Stimulated activated CD4-positive, alpha-beta T cell treated with anti-CD3 and anti-CD28 coated beads, Interleukin-15, amount 100 ng/mL, for 24 hours (primary cell): ENCODE results near the gene RAB26.
"Not testable (repeated sequence)": the region's sequence is repeated elsewhere in the genome, so short reads cannot be mapped to it uniquely, and the experiment has no call there.

Experiments
- DNase-seq: peaks from one replicate; pipeline ENCODE4 v3.0.0-alpha.2; 2020

RAB26 gene

DNA sequence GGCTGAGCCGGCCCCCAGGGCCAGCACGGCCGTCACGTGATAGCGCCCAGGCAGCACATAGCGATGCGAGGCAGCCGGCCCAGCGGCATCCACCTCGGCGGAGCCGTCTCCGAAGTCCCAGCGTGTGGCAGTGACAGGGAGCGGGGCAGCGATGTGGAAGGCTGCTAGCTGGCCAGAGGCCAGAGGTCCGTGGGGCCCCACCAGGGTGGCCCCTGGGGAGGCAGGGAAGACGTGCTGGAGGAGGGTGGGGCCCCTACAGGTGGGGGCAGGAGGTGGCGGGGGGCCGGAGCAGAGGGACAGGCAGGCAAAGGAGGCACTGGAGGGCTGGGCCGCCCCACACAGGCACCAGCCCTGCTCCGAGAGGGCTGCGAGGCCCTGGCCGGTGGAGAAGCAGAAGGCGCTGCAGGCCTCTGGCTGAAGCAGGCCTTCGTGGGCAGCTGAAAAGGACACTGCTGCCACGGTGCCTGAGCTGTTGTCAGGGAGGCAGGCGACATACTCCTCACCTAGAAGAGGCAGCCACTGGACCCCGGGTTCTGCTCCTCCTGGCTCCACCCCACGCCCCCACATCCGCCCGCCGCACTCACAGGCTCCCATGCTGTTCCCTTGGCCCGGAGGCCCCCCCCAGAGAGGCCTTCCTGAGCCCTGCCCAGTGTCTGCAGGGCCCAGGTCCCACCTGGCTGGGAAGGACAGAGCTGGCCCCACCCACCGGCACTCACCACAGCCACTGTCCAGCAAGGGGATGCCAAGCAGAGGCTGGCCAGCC is 30.3 kb upstream of the RAB26 start:
- DNase-seq, result not testable (repeated sequence)

DNA sequence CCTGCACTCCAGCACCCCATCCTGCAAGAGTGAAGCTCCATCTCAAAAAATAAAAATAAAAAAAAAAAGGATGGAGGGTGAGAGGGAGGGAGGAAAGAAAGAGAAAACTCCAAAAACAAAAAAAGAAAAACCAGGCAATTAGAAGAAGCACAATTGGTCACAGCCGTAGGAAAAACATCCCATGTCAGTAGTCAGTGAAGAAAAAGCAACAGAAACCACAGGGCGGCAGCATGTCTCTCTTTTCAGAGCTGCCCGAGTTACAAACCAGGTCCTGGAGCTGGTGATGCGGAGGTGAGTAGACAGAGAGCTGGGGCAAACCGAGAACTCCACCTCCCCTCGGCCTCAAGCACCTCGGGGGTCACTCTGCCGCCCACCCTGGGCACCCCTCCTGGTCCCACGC is 27.1 kb upstream of the RAB26 start:
- peak; percentile 40 for DNase-seq

DNA sequence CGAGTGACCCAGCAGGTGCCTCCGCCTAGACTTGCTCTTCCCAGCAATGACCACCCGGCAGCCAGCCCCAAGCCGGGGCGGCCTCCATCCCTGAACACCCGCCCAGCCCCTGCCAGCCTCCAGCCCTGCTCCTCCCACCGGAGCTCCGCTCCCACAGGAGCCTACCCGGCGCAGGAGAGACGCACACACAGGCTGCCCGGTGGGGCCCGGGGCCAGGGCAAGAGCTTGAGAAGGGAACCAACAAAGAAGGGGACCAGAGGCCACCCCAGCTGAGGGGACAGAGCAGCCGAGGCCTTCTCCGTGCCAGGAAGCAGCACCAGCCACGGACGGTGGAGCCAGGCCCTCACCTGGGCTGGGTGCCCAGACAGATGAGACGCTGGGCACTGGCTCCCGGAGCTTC is 26.6 kb upstream of the RAB26 start:
- no peak for DNase-seq

DNA sequence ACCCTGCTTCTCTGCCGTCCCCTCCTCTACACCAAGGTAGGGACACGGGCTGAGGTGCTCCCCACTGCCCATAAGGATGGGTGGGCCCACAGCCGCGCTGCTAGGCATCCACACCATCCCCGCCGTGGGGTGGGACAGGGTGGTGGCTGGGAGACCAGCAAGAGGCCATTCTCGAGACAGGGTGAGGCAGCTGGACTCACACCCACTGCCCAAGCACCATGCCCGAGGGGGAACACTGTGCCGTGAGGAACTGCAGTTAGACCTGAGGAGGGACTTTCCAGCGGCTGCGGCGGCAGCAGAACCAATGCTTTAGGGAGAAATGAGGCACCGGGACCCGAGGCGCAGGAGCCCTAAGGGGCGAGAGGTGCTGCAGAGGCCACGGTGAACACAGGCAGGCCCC is 26.0 kb upstream of the RAB26 start:
- no peak for DNase-seq

DNA sequence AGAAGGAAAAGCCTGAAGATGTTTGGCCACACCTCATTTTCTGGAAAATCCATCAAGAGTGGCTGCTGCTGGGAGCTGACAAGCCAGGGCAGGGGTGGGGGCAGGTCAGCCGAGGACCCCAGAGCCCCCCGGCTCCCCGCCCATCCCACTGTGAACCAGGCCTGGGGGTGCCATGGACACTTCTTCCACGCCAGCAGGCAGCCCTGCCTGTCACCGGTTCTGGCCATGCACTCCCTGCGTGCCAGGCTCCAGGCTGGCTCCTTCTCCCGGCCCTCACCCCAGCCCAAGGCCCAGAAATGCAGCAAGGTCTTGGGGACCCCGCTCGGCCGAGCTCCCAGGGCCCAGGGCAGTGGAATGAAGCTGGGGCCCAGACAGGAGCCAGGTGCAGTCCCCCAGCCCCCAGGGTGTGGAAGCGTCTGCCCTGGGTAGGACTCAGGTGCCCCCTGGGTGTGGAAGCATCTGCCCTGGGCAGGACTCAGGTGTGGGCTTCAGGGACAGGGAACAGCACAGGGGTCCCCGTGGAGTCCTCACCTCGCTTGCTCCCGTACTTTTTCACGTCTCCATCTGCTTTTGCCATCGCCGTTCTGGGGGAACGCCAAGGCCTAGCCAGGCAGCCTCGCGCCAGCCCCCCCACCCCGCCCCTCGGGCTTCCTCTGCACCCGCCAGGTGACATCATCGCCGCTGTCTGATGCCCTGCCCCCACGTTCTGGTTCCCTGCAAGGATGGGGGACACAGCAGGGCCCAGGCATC is 25.3 kb upstream of the RAB26 start:
- DNase-seq, result not testable (repeated sequence)

DNA sequence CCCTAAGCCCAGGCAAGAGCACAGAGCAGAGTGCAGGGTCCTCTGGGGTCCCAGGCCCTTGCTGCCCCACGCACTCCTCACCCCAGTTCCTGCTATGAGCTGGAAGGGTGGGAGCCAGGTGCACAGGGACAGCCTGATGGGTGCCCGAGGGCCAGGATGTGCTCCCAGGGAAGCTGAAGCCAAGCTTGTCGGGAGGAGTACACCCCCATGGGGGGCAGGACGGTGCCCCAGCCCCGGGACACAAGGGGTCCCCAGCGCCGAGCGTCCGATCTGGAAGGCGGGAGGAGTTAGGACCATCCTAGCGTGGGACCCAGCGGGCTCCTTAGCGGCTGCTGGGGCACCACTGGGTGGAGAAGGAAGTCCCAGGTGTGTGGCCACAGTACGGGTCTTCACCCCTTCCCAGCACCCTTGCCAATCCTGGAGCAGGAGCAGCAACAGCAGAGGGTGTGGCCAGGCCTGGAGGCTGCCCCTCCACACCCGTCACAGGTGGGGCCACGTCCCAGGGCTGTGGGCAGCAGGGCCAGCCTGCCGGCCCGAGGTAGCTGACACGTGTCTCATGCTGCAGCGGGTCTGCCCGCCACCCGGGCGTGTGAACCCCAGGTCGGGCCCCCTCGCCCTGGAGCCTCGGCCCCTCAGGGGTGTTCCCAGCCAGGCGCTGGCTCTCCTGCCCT is 24.6 kb upstream of the RAB26 start:
- not testable (repeated sequence) for DNase-seq

DNA sequence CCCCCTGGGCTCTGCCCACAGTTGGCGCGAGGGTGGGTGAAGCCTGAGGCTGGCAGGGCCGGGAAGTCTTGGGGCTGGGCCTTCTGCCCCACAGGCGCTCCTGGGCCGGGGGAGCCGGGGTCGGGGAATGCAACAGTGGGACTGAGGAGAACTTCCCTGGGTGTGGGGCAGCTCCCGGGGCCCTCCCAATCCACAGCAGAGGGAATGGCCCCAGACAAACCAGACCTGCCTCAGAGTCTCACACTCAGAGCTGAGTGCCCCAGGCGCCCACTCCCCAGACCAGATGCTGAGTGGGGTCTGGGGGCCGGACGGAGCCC is 24.1 kb upstream of the RAB26 start:
- DNase-seq, result not testable (repeated sequence)

DNA sequence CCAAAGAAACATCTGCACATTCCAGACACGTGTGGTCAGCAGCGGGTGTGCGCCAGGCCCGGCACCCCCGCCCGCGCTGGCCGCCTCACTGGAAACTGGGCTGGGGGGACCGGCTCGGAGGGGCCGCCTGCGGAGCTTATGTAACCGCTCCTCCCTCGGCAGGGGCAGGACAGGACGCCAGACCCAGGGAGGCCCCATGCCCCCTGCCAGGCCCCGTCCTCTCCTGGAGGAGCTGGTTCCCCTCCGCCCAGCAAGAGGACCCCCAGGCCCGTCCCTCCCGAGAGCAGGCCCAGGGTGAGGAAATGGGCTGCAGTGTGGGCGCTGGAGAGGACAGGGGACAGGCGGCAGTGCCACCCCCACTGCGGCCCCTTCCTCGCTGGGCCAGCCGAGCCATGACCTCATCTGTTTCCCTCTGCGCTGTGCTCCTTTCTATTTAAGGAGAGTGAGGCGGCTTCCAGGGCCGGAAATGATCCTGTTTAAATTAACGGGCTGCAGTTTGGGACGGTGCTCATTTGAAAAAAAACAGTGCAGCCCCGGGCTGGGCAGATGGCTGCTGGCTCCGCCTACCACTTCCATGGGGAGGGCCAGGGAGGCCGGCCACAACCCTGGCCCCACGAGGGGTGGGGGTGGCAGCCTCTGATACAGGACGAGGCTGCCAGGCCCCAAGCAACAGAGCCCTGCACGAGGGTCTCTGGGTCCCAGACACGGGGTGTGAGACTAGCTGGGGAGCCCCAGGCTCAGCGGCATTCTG is 23.6 kb upstream of the RAB26 start:
- DNase-seq, result not testable (repeated sequence)

DNA sequence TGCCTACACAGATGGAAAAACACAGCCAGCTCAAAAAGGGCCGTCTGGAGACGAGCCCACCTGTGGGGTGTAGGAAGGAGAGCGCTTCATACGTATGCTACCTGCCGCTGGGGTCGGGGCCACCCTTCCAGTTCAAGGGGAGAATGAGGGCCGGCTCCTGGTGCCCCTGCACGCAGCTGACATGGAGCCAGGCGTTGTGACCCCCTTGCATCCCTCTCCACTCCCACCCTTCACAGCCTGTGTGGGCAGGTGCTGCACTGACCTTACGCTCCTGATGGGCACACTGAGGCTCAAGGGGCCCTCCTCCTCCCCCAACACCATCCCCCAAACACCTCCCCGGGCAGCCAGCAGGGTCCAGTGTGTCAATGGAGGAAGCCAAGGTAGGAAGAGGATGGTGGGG is 22.8 kb upstream of the RAB26 start:
- not testable (repeated sequence) for DNase-seq

DNA sequence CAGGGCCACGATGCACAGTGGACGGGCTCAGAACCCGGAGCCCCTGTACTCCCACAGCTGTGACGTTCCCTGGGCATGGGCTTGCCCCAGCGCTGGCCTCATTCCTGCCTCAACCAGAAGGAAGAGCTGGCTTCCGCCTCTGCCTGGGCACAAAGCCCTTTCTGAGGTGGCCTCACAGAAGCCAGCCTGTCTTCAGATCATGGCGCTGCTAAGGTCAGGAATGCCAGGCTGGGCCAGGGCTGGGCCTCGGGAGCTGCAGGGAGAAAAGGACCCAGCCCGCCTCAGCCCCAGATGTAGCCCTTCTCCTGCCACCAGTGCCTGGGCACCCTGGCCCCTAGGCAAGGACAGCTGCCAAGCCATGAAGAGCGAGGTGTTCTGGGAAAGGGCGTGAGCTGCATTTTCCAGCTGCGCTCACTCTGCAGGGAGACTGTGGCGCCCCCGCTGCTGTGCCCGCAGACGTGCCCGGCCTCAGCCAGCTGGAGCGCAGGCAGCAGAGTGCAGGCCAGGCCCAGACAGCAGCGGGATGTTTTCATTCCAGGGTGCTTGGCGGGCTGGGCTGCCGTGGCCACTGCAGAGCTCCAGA is 22.2 kb upstream of the RAB26 start:
- DNase-seq, result not testable (repeated sequence)

DNA sequence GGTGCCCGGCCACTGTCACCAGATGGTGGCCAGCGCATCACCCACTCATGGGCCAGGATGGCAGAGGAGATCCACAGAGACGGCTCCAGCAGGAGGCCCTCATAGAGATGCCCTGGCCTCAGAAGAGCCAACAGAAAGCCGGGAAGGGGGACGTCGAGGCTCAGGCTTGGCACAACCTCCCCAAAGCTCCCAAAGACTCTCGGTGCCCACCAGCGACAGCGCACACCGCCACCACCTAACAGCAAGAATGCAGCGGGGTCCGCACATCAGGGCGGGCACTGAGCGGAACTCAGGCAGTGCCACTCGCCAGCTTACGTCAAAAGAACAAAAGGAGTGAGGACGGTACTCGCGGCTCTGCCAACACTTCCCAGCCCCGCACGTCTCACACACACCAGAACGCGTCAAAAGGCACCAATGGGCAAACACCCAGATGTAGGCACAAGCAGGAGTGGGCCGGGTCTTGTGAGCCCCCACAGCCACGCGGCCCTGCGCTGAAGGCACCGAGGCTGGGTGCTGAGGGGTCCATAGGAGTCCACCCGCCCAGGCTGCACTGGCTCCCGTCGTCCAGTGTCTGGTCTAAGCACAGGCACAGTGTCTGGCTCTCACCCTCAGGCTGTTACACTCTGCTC is 21.4 kb upstream of the RAB26 start:
- DNase-seq, result not testable (repeated sequence)

DNA sequence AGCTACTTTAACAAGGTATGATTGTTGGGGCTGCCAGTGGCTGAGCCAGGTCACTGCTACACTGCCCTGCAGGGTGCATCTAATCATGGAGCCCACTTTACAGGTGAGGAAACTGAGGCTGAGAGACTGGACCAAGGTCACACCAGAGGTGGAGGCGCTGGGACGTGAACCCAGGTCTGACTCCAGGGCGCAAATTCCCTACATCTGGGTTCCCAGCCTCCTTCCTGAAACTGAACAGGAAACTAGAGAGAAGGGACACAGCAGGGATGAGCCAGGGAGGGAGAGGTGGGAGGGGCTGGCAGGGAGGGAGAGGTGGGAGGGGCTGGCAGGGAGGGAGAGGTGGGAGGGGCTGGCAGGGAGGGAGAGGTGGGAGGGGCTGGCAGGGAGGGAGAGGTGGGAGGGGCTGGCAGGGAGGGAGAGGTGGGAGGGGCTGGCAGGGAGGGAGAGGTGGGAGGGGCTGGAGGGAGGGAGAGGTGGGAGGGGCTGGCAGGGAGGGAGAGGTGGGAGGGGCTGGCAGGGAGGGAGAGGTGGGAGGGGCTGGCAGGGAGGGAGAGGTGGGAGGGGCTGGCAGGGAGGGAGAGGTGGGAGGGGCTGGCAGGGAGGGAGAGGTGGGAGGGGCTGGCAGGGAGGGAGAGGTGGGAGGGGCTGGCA is 20.7 kb upstream of the RAB26 start:
- DNase-seq, result peak; percentile 48

DNA sequence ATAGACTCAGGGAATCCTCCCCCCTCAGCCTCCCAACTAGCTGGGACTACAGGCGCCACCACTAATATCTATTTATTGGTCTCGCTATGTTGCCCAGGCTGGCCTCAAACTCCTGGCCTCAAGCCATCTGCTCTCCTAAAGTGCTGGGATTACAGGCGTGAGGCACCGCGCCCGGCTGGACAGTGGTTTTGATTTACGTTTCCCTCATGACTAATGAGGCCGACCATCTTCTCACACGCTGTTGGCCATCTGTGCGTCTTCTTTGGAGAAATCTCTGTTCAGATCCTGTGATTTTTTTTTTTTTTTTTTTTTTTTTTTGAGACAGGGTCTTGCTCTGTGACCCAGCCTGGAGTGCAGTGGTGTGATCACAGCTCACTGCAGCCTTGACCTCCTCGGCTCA is 19.2 kb upstream of the RAB26 start:
- DNase-seq, result not testable (repeated sequence)

DNA sequence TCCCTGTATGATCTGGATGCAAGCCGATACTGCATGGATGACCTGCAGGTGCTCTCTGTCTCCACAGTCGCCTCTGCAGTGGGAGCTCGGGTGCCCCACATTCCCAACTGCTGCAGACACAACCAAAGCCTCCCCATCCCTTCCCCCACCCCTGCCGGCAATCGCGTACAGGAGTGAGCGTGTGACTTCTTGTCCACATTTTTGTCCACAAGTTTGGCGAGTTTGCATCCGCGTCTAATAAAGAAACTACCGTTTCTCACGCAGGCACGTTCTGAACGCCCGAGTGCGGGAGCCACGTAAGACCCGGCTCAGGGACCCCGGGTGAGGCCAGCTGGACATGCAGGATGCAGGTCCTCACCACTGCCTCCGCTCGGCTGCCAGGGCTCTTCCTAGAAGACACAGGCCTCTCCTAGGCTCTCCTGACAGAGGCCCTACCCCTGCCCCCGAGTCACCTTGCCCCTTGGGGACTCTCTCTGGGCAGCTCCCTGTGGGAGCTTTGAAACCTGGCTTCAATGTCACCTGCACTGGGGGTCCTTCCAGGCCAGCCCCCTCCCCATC is 18.5 kb upstream of the RAB26 start:
- not testable (repeated sequence) for DNase-seq

DNA sequence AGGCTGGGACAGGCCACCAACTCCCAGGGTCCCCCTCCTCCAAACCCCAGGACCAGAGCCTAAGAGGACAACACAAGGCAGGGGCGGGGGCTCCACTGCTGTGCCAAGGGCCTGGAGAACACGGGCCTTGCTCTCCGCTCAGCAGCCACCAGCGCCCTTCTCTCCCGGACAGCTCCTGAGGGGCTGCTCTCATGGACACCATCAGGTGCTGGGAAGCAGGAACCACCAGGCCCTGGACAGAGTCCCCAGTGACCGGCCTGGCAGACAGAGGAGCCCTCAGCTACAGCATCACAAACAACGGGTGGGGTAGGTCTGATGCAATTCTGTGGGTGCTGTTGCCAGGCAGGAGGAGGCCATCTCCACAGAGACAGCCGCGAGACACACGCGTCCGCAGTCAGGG is 14.6 kb upstream of the RAB26 start:
- not testable (repeated sequence) for DNase-seq

DNA sequence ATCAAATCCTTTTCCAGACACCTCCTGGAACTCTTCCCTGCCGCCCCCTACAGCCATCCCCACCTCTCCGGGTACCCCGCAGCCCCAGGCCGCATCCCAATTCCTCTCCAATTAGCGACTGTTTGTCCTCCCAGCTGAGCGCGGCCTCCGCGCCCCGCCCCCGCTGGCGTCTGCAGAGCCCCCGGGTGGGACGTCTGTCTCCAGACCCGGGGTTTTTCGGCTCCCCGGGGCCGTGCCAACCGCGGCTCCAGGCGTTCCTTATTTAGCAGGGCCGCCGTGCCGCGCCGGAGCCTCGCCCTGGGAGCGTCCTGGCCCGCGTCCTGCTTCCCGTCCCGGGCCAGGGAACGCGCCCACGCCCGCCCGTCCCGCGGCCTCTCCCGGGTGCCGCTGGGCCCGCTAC is 13.4 kb upstream of the RAB26 start:
- peak; percentile 32 for DNase-seq

DNA sequence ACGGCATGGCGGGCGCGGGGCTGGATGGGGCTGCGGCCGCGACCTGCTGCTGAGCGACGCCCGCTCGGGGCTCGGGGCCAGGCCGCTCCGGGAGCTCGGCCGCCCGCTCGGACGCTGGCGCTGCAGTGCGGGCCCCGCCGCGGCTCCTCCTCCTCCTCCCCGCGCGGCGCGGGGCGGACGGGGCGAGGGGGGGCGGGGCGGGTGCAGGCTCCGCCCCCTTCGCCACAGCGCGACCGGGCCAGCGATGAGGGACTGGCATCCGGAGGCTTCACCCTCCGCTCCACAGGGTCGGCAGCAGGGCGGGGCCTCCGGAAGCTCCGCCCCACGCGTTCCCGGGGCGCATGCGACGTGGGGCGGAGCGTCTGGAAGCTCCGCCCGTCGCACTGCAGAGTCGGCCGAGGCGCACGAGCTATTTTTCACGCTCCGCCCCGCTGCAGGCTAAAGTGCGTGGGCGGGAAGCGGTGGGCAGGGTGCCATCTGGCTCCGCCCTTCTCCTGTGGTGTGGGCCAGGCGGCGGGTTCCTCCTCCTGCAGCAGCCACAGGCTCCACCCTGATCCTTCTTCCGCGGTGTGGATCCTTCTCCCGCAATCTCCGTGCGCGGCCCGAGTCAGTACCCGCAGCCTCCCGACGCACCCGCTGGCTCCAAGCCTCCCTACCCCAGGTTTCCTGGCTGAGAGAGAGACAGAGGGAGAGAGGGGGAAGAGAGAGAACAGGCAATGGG is 12.5 kb upstream of the RAB26 start, which contains the start of gene PKD1:
TSS of gene PKD1 (minus strand) at position 129 of the 721 bp plus-strand sequence. CDS start 209 bp downstream, outside the sequence.
- DNase-seq, result peak; percentile 99

DNA sequence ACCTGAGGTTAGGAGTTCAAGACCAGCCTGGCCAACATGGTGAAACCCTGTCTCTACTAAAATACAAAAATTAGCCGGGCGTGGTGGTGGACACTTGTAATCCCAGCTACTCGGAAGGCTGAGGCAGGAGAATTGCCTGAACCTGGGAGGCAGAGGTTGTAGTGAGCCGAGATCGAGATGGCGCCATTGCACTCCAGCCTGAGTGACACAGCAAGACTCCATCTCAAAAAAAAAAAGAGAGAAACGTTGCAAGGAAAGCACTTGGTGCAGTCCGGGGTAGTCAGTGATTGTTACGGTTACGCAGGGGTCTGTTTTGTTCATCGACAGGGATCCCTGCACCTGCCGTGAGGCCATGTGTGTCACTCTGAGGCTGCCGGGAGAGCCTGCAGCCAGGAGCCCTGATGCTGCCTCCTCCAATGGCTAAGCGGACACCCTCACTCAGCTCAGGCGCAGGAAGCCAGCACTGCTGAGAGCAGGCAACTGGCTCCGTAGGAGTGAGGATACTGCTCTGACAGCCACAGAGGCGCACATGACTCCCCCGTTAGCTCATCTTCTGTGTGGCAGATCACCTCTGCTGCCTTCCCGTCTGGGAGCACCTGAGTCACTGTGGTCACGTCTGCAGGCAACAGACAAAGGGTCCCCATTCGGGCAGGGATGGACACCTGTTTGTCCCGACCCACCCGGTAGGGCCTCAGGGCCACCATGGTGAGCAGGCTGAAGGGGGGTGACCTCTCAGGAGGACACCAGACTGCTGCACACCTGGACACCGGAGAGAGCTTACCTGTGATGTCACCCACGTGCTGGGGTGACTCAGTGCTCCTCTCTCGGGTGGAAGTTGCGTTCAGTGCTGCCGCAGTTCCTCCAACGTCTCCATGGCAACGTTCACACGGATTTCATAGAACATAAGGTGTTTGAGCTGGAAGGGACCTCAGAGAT is 5.2 kb upstream of the RAB26 start:
- DNase-seq, result no peak

DNA sequence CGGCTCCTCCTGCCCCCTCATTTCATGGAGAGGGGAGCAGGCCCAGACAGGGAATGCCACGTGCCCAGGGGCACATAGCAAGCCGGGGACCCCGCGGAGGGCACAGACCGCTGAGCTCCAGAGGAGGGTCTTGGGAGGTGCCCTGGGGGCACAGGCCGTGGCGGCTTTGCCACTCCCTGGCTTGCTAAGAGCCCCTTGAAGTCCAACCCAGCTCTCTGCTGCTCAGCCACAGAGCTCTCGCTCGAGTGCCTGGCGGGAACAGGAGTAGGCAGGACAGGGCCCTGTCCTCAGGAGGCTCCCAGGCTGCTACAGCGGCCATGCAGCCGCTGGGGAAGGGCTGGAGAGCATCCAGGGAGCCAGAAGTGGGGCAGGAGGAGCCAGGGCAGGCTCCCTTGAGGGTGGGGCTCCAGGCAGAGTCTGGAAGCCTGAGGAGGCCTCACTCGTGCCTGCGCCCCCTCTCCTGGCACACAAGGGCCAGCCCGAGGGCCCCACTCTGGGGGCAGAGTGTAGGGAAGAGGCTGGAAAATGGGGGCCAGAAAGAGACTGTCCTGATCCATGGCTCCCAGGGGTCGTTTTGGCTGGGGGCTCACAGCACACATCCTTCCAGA is 4.4 kb upstream of the RAB26 start:
- no peak for DNase-seq
